Loucy (cell line): ENCODE results near the gene TAF11L10.
"Not testable (repeated sequence)": the region's sequence is repeated elsewhere in the genome, so short reads cannot be mapped to it uniquely, and the experiment has no call there.

Source experiments
- H2AFZ ChIP-seq: fragments of 200-600 bp; sonication (generic); 2 replicates; pipeline ENCODE4 v1.6.0; 2016; ENCODE audit warnings: antibody characterized with exemption, mild to moderate bottlenecking, low read length, moderate library complexity
- H3F3A ChIP-seq: fragments of 200-600 bp; 2 replicates; pipeline ENCODE4 v1.6.0; 2016; ENCODE audit warnings: antibody characterized with exemption, low read depth, mild to moderate bottlenecking
- H3K27me3 ChIP-seq: fragments of 200-600 bp; sonication (generic); 2 replicates; pipeline ENCODE4 v1.6.1; 2014; ENCODE audit warnings: low read length, mild to moderate bottlenecking; ENCODE audit not compliant: insufficient read depth, poor library complexity, severe bottlenecking
- H3K36me3 ChIP-seq: fragments of 200-600 bp; sonication (generic); 2 replicates; pipeline ENCODE4 v1.6.1; 2016; ENCODE audit warnings: low read length; ENCODE audit not compliant: insufficient read depth
- H3K4me1 ChIP-seq: fragments of 200-600 bp; sonication (generic); 2 replicates; pipeline ENCODE4 v1.5.1; 2014; ENCODE audit warnings: low read length, mild to moderate bottlenecking; ENCODE audit not compliant: insufficient read depth, poor library complexity, severe bottlenecking
- H3K4me2 ChIP-seq: fragments of 200-600 bp; sonication (generic); 2 replicates; pipeline ENCODE4 v1.6.0; 2014; ENCODE audit warnings: antibody characterized with exemption, low read length, low read depth, mild to moderate bottlenecking; ENCODE audit not compliant: poor library complexity, severe bottlenecking
- H3K4me3 ChIP-seq: fragments of 200-600 bp; sonication (generic); 2 replicates; pipeline ENCODE4 v1.5.1; 2014; ENCODE audit warnings: low read length, mild to moderate bottlenecking, mixed read lengths; ENCODE audit not compliant: poor library complexity, severe bottlenecking
- H3K79me2 ChIP-seq: fragments of 200-600 bp; sonication (generic); 2 replicates; pipeline ENCODE4 v1.6.1; 2014; ENCODE audit warnings: low read length; ENCODE audit not compliant: insufficient read depth
- H3K9ac ChIP-seq: fragments of 200-600 bp; sonication (generic); 2 replicates; pipeline ENCODE4 v1.6.0; 2014; ENCODE audit warnings: mild to moderate bottlenecking, low read depth, low read length, moderate library complexity; ENCODE audit not compliant: poor library complexity, severe bottlenecking
- H3K9me2 ChIP-seq: fragments of 200-600 bp; sonication (generic); replicated peaks from 2 replicates; pipeline ENCODE4 v1.6.1; 2016; ENCODE audit warnings: low read depth, low read length, mixed read lengths
- H3K9me3 ChIP-seq: fragments of 200-600 bp; sonication (generic); 2 replicates; pipeline ENCODE4 v1.6.1; 2014; ENCODE audit warnings: mild to moderate bottlenecking, antibody characterized with exemption, low read length, low read depth; ENCODE audit not compliant: insufficient read depth
- H4K20me1 ChIP-seq: fragments of 200-600 bp; sonication (generic); 2 replicates; pipeline ENCODE4 v1.6.0; 2014; ENCODE audit warnings: antibody characterized with exemption, low read length, mild to moderate bottlenecking; ENCODE audit not compliant: insufficient read depth, poor library complexity, severe bottlenecking
- EZH2phosphoT487 ChIP-seq: fragments of 200-600 bp; IDR thresholded peaks from 2 replicates; pipeline ENCODE4 v1.6.1; 2018; ENCODE audit warnings: antibody characterized with exemption, mild to moderate bottlenecking, moderate library complexity, borderline replicate concordance
- TF ChIP-seq, protein P1 (sequence below): fragments of 200-600 bp; sonication (generic); conservative IDR thresholded peaks from 2 replicates; pipeline ENCODE4 v1.5.1; 2014; ENCODE audit warnings: mild to moderate bottlenecking, antibody characterized with exemption, low read length

The TAF11L10 gene

DNA sequence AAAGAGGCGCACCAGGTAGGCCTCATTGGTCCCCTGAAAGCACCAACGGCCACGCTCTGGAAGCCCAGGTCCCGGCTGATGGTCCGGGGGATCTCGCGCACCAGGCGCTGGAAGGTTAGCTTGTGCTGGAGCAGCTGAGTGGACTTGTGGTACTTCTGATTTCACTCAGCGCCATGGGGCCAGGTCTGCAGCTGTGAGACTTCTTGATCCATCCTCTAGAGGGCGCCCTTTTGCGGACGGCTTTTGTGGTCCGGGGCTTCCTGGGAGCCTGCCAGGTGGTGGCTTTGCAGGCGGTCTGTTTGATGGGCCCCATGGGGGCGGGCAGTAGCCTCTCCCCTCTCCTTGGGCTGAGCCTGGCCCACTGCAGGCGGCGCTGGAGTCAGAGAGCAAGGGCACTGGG, 23.0 kb upstream of the TAF11L10 start:
- H2AFZ ChIP-seq = no peak overlapping the region
- no peak for TF ChIP-seq EZH2phosphoT487
- TF ChIP-seq, protein P1, sequence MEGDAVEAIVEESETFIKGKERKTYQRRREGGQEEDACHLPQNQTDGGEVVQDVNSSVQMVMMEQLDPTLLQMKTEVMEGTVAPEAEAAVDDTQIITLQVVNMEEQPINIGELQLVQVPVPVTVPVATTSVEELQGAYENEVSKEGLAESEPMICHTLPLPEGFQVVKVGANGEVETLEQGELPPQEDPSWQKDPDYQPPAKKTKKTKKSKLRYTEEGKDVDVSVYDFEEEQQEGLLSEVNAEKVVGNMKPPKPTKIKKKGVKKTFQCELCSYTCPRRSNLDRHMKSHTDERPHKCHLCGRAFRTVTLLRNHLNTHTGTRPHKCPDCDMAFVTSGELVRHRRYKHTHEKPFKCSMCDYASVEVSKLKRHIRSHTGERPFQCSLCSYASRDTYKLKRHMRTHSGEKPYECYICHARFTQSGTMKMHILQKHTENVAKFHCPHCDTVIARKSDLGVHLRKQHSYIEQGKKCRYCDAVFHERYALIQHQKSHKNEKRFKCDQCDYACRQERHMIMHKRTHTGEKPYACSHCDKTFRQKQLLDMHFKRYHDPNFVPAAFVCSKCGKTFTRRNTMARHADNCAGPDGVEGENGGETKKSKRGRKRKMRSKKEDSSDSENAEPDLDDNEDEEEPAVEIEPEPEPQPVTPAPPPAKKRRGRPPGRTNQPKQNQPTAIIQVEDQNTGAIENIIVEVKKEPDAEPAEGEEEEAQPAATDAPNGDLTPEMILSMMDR = peak; percentile 18; the same call in 1 of the 2 replicates

DNA sequence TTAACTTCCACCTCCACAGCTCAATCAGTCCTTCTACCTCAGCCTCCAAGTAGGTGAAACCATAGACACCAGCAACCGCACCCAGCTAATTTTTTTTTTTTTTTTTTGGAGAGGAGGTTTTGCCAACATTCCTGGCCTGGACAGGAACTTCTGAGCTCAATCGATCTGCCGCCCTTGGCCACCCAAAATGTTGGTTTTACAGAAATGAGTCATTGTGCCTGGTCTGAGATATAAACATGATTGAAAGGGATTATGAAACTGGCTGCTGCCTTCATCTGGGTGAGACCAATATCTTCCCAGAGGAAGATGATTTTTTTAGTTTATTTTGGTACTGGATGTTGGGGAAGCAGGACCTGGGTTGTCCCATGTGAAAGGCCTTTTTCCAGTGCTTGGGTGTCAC, 21.7 kb upstream of the TAF11L10 start:
- H4K20me1 ChIP-seq = no peaks in the 10 kb centered on the region
- TF ChIP-seq EZH2phosphoT487 = no peak
- TF ChIP-seq, protein P1 = no peak
- no peaks in the 10 kb centered on the region for H3K79me2 ChIP-seq
- no peak overlapping the region for H2AFZ ChIP-seq
- no peaks in the 10 kb centered on the region for H3F3A ChIP-seq
- no peak overlapping the region for H3K4me3 ChIP-seq
- no peaks in the 10 kb centered on the region for H3K9me2 ChIP-seq
- no peak overlapping the region for H3K4me2 ChIP-seq
- no peaks in the 10 kb centered on the region for H3K36me3 ChIP-seq
- no peak overlapping the region for H3K9ac ChIP-seq
- H3K27me3 ChIP-seq = no peaks in the 10 kb centered on the region
- no peaks in the 10 kb centered on the region for H3K9me3 ChIP-seq
- no peaks in the 10 kb centered on the region for H3K4me1 ChIP-seq

More for the DNA sequence above, 23.0 kb upstream of the TAF11L10 start:
- H3K4me2 ChIP-seq = no peak overlapping the region
- no peaks in the 10 kb centered on the region for H3K36me3 ChIP-seq
- H3K27me3 ChIP-seq = no peaks in the 10 kb centered on the region
- H3K9me2 ChIP-seq = no peaks in the 10 kb centered on the region
- no peak overlapping the region for H3K9ac ChIP-seq
- H3K4me3 ChIP-seq = no peak overlapping the region
- no peaks in the 10 kb centered on the region for H3K79me2 ChIP-seq
- no peaks in the 10 kb centered on the region for H3K9me3 ChIP-seq
- H4K20me1 ChIP-seq = no peaks in the 10 kb centered on the region
- H3K4me1 ChIP-seq = no peaks in the 10 kb centered on the region
- no peaks in the 10 kb centered on the region for H3F3A ChIP-seq

DNA sequence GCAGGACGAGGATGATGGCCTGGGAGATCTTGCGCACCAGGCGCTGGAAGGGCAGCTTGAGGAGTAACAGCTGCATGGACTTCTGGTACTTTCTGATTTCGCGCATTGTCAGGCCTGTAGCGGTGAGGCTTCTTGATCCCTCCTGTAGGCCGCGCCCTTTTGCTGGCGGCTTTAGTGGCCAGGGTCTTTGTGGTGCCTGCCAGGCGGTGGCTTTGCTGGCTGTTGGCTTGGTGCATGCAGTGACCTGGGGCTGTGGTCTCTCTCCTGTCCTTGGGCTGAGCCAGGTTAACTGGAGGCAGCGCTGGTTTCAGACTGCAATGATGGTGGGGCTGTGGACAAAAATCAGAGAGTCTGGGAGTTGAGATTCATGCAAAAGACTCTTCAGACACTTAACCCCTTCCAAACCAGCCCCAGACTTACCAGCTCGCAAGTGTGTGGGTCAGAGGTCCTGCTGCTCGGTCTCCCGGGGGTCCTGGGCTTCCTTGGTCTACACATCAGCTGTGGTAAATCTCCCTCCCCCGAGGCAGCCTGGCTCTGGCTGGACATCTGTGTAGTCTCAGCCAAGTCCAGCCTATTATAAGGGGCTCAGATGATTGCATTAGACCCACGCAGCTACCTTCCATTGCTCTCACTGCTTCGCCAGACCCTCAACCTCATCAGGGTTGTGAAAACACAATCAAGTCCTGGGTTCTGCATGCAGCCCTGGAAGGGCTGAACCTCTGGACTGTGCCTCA, 17.4 kb upstream of the TAF11L10 start:
- no peak overlapping the region for H3K4me3 ChIP-seq

DNA sequence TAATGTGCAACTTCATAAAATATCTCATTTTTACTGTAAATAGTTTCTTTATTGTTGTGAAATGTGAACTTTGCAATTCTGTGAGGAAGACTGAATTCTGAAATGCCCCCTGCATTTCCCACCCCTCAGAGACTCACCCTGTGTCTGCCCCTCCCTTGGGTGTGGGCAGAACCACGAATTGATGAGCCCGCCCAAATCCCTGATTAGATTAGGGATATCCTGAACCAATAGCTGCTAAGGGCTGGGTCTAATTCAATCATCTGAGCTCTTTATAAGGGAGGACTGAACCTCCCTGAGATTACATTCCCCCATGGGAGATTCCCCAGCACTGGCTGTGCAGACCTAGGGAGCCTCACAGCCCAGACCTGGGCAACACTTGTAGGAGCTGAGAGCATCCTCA, 12.5 kb upstream of the TAF11L10 start, which contains the start of gene TAF11L12:
Gene TAF11L12 (plus strand): TSS at position 301 of the 400 bp plus-strand sequence.
- H3K9me2 ChIP-seq, H3K4me3 ChIP-seq, H3K36me3 ChIP-seq, H3K9ac ChIP-seq, H3F3A ChIP-seq, H3K4me2 ChIP-seq, H4K20me1 ChIP-seq, H2AFZ ChIP-seq, H3K4me1 ChIP-seq, H3K9me3 ChIP-seq, H3K79me2 ChIP-seq, H3K27me3 ChIP-seq: not testable (repeated sequence)

More for the DNA sequence above, 17.4 kb upstream of the TAF11L10 start:
- Histone ChIP-seq H3K4me2 (no peak overlapping the region), H3K9me2 (no peaks in the 10 kb centered on the region), H3K9me3 (no peaks in the 10 kb centered on the region), H3K27me3 (no peaks in the 10 kb centered on the region), H3K79me2 (no peaks in the 10 kb centered on the region), H4K20me1 (no peaks in the 10 kb centered on the region), H3K4me1 (no peaks in the 10 kb centered on the region), H3K36me3 (no peaks in the 10 kb centered on the region), H2AFZ (no peak overlapping the region), H3K9ac (no peak overlapping the region), H3F3A (no peaks in the 10 kb centered on the region)
- TF ChIP-seq, protein P1 = no peak
- TF ChIP-seq EZH2phosphoT487 = no peak

DNA sequence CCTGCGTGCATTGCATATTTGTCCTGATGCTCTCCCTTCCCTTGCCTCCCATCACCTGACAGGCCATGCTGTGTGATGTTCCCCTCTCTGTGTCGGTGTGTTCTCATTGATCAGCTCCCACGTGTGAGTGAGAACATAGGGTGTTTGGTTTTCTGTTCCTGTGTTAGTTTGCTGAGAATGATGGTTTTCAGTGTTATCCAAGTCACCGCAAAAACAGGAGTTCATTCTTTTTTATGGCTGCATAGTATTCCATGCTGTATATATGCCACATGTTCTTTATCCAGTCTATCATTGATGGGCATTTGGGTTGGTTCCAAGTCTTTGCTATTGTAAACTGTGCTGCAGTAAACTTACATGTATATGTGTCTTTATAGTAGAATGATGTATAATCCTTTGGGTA, 9.8 kb upstream of the TAF11L10 start:
- H3K9ac ChIP-seq, H3K4me3 ChIP-seq, H4K20me1 ChIP-seq, H2AFZ ChIP-seq, H3K79me2 ChIP-seq, H3K9me2 ChIP-seq, H3K36me3 ChIP-seq, H3F3A ChIP-seq, H3K9me3 ChIP-seq, H3K4me1 ChIP-seq, H3K27me3 ChIP-seq, H3K4me2 ChIP-seq: not testable (repeated sequence)
